Amniotic stem cell (primary cell): ENCODE data around the gene AICDA.
A peak's percentile ranks its signal among the peaks of the same experiment; 100 is the strongest.
"Not testable (repeated sequence)": the region's sequence is repeated elsewhere in the genome, so short reads cannot be mapped to it uniquely, and the experiment has no call there.

Experiments used
- DNase-seq: peaks from one replicate; lab custom pipeline; 2025; lab: John Stamatoyannopoulos, UW

AICDA gene

GRCh38 chr12:8609061-8609570, 3.5 kb downstream of the AICDA start:
- DNase-seq, result peak; percentile 11

- DNase-seq, result no peak
Measured at GRCh38 chr12:8606890-8607289, 5.8 kb downstream of the AICDA start.

- no peak for DNase-seq
Measured at GRCh38 chr12:8605057-8605456, 7.6 kb downstream of the AICDA start.

- no peak for DNase-seq
Measured at GRCh38 chr12:8603856-8604255, 8.8 kb downstream of the AICDA start.

- no peak for DNase-seq
Measured at GRCh38 chr12:8603286-8603685, 9.4 kb downstream of the AICDA start.

GRCh38 chr12:8596561-8596960, 16.1 kb downstream of the AICDA start:
- no peak for DNase-seq

GRCh38 chr12:8594072-8594471, 18.6 kb downstream of the AICDA start:
- no peak for DNase-seq

GRCh38 chr12:8593246-8593645, 19.4 kb downstream of the AICDA start:
- no peak for DNase-seq

- no peak for DNase-seq
Measured at GRCh38 chr12:8590842-8591545, 21.7 kb downstream of the AICDA start.

- DNase-seq, result no peak
Measured at GRCh38 chr12:8589679-8590078, 23.0 kb downstream of the AICDA start.

GRCh38 chr12:8584478-8584877, 28.2 kb downstream of the AICDA start:
- DNase-seq, result not testable (repeated sequence)

GRCh38 chr12:8584004-8584403, 28.7 kb downstream of the AICDA start:
- no peak for DNase-seq

GRCh38 chr12:8581098-8581784, 31.4 kb downstream of the AICDA start:
- DNase-seq, result no peak

- DNase-seq, result no peak
Measured at GRCh38 chr12:8577879-8578278, 34.8 kb downstream of the AICDA start.

GRCh38 chr12:8572507-8572906, 40.2 kb downstream of the AICDA start:
- no peak for DNase-seq

GRCh38 chr12:8566525-8566924, 46.1 kb downstream of the AICDA start:
- DNase-seq, result no peak

GRCh38 chr12:8566052-8566451, 46.6 kb downstream of the AICDA start:
- DNase-seq, result not testable (repeated sequence)

GRCh38 chr12:8564656-8565055, 48.0 kb downstream of the AICDA start:
- no peak for DNase-seq

GRCh38 chr12:8563356-8563755, 49.3 kb downstream of the AICDA start:
- DNase-seq, result no peak

GRCh38 chr12:8562310-8562709, 50.3 kb downstream of the AICDA start:
- no peak for DNase-seq

- no peak for DNase-seq
Measured at GRCh38 chr12:8561011-8561410, 51.6 kb downstream of the AICDA start.

- no peak for DNase-seq
Measured at GRCh38 chr12:8559676-8560075, 53.0 kb downstream of the AICDA start.

GRCh38 chr12:8556531-8557097, 56.0 kb downstream of the AICDA start:
- no peak for DNase-seq
